ENCODE data around the gene UPK2. TPM values are rescaled to one million over a fixed set of nuclear protein-coding genes. Genes with fewer than 3 reads are reported as not detected.
A peak's percentile ranks its signal among the peaks of the same experiment; 100 is the strongest.

UPK2 gene
- total and polyA plus RNA-seq, 10 of the 15 experiments (the other 5 are each of a cell fraction or from before 2014, with no cell fraction given) = 0.07 to 1.0 (median 0.31) TPM; not detected in 7

- RAD21 ChIA-PET (ENCODE audit: unreplicated experiment) = interaction anchor here (0.8 kb wide), 1 partner anchor 131 kb away, joined by 3 read pairs; no protein-coding TSS in a partner anchor
- no peaks in the 10 kb centered on the region for H3K27me3 ChIP-seq (replicated peaks in 1 of 2; ENCODE audit: control insufficient read depth in 2 of 2, insufficient read depth in 2 of 2, low read length in 1 of 2)
- no peaks in the 10 kb centered on the region for H3K9me3 ChIP-seq (replicated peaks; ENCODE audit: control insufficient read depth, insufficient read depth, low read length)
- peak overlapping the region; percentile 27; the same call in 1 of the 2 replicates for H3K4me2 ChIP-seq (ENCODE audit: control insufficient read depth, insufficient read depth)
- no TSS peak for BruUV-seq (replicated peaks)
- CTCF ChIA-PET = interaction anchor here (1.4 to 2.7 kb wide), 3 partner anchors 9 to 250 kb away, joined by 4 to 18 read pairs (median 5); no protein-coding TSS in a partner anchor
- ATAC-seq (no peak), FAIRE-seq (no peak), DNase-seq (ENCODE audit: low read depth, low spot score) (no peak)
- POLR2A ChIA-PET = interaction anchor here (0.6 to 1.3 kb wide), 4 partner anchors 9 to 102 kb away, joined by 3 to 7 read pairs (median 3); no protein-coding TSS in a partner anchor
- H3K4me1 ChIP-seq (ENCODE audit: control insufficient read depth, insufficient read depth, low read length) = peaks cover 14% of the 10 kb centered on the region
- SMC1A ChIA-PET (ENCODE audit: uncharacterized antibody, unreplicated experiment) = interaction anchor here (1.0 kb wide), 1 partner anchor 147 kb away, joined by 6 read pairs; no protein-coding TSS in a partner anchor
- H3K79me2 ChIP-seq (ENCODE audit: control insufficient read depth, insufficient read depth, low read length) = no peaks in the 10 kb centered on the region
- no peaks in the 10 kb centered on the region for H3K36me3 ChIP-seq (ENCODE audit: control insufficient read depth in 2 of 2, insufficient read depth in 2 of 2, low read length in 1 of 2)
- intact Hi-C loops (cut with micrococcal nuclease; ENCODE audit: unreplicated experiment) = no loop called here
- in situ Hi-C loops (cut with MboI) = no loop called here
- no peak overlapping the region for H2AFZ ChIP-seq (ENCODE audit: control insufficient read depth, low read depth, low read length)
- H3K27ac ChIP-seq (ENCODE audit: control insufficient read depth, insufficient read depth) = no peak overlapping the region
- no peaks in the 10 kb centered on the region for H4K20me1 ChIP-seq (ENCODE audit: control insufficient read depth, insufficient read depth)
- no peak overlapping the region for H3K4me3 ChIP-seq
- WGBS (ENCODE audit: insufficient coverage, insufficient replicate concordance, low lambda C conversion rate, missing lambda C conversion rate) = 48% methylated on average over 8 of the region's 8 CpGs
- no peak overlapping the region for H3K9ac ChIP-seq (ENCODE audit: control insufficient read depth, insufficient read depth, low read length)
- no peak for TF ChIP-seq ATF2 (IDR thresholded peaks at IDR 0.05; ENCODE audit: low read length)
- no peak for TF ChIP-seq FOXM1 (IDR thresholded peaks at IDR 0.05; ENCODE audit: low read depth, low read length)
- no peak for TF ChIP-seq STAT1 (conservative IDR thresholded peaks at IDR 0.05)
- no peak for TF ChIP-seq CUX1 (IDR thresholded peaks at IDR 0.05; ENCODE audit: insufficient replicate concordance, low read depth, low read length)
- no peak for TF ChIP-seq PBX3 (IDR thresholded peaks at IDR 0.05; ENCODE audit: insufficient replicate concordance, low read depth, low read length)
- no peak for TF ChIP-seq MAX (IDR thresholded peaks at IDR 0.05; ENCODE audit: low read depth, low read length)
- TF ChIP-seq CBFB (IDR thresholded peaks at IDR 0.05; ENCODE audit: low read depth) = no peak
- no peak for TF ChIP-seq NBN (IDR thresholded peaks at IDR 0.05)
- TF ChIP-seq TCF3 (IDR thresholded peaks at IDR 0.05; ENCODE audit: borderline replicate concordance, insufficient read depth, low read depth, low read length) = no peak
- no peak for TF ChIP-seq ATF7 (IDR thresholded peaks at IDR 0.05; ENCODE audit: low read depth)
- TF ChIP-seq NFXL1 (IDR thresholded peaks at IDR 0.05; ENCODE audit: borderline replicate concordance) = no peak
- TF ChIP-seq GABPA (IDR thresholded peaks at IDR 0.05; ENCODE audit: low read depth) = no peak
- TF ChIP-seq ATF3 (IDR thresholded peaks at IDR 0.05; ENCODE audit: borderline replicate concordance, extremely low read depth, low read depth, low read length) = no peak
- no peak for TF ChIP-seq YY1 (IDR thresholded peaks at IDR 0.05; ENCODE audit: low read depth, low read length)
- TF ChIP-seq SMARCA5 (IDR thresholded peaks at IDR 0.05) = no peak
- TF ChIP-seq ETV6 (conservative IDR thresholded peaks at IDR 0.05 in 1 of 2, IDR thresholded peaks at IDR 0.05 in 1 of 2; ENCODE audit: borderline replicate concordance in 1 of 2, low read depth in 1 of 2) = no peak
These were observed 16.6 kb upstream of the UPK2 start for GRCh38 chr11:118939404-118939915.
